ENCODE results near the gene PJA1. TPM values are rescaled to one million over a fixed set of nuclear protein-coding genes. Genes with fewer than 3 reads are reported as not detected.

PJA1 gene
- total and polyA plus RNA-seq, 9 donors = 76.2 to 90.8 (median 82.1) TPM

GRCh38 chrX:69136546-69137331 is 28.5 kb downstream of the PJA1 start:
- DNase-seq = peak; percentile 84
- 26% methylated on average over 28 of the region's 42 CpGs for WGBS (ENCODE audit: insufficient coverage)
- H3K4me1 ChIP-seq (ENCODE audit: control insufficient read depth, insufficient read depth, low read length) = peaks cover 36% of the 10 kb centered on the region
- H3K4me3 ChIP-seq (ENCODE audit: low read length) = peak overlapping the region; percentile 9
- H3K27me3 ChIP-seq (ENCODE audit: control insufficient read depth, insufficient read depth, low read length) = peaks cover 52% of the 10 kb centered on the region
- no peaks in the 10 kb centered on the region for H3K36me3 ChIP-seq (ENCODE audit: control insufficient read depth, insufficient read depth, low read length)
- peak overlapping the region; percentile 91 for H3K27ac ChIP-seq (ENCODE audit: low read length)
- H3K9me3 ChIP-seq (replicated peaks; ENCODE audit: control insufficient read depth, low read depth, low read length) = no peaks in the 10 kb centered on the region

GRCh38 chrX:69133921-69134542 is 31.2 kb downstream of the PJA1 start:
- 13% methylated on average over 4 of the region's 6 CpGs for WGBS (ENCODE audit: insufficient coverage)
- peak; percentile 67 for DNase-seq

GRCh38 chrX:69131886-69132285 is 33.4 kb downstream of the PJA1 start:
- Histone ChIP-seq H3K27me3 (ENCODE audit: control insufficient read depth, insufficient read depth, low read length) (peaks cover 64% of the 10 kb centered on the region), H3K27ac (ENCODE audit: low read length) (no peak overlapping the region), H3K4me1 (ENCODE audit: control insufficient read depth, insufficient read depth, low read length) (peaks cover 35% of the 10 kb centered on the region), H3K9me3 (replicated peaks; ENCODE audit: control insufficient read depth, low read depth, low read length) (no peaks in the 10 kb centered on the region), H3K36me3 (ENCODE audit: control insufficient read depth, insufficient read depth, low read length) (no peaks in the 10 kb centered on the region), H3K4me3 (ENCODE audit: low read length) (no peak overlapping the region)
- DNase-seq = no peak
- WGBS (ENCODE audit: insufficient coverage) = 73% methylated on average over 5 of the region's 5 CpGs

More at GRCh38 chrX:69133921-69134542, 31.2 kb downstream of the PJA1 start:
- H3K4me3 ChIP-seq (ENCODE audit: low read length) = no peak overlapping the region
- no peaks in the 10 kb centered on the region for H3K36me3 ChIP-seq (ENCODE audit: control insufficient read depth, insufficient read depth, low read length)
- H3K27ac ChIP-seq (ENCODE audit: low read length) = no peak overlapping the region
- H3K4me1 ChIP-seq (ENCODE audit: control insufficient read depth, insufficient read depth, low read length) = peaks cover 39% of the 10 kb centered on the region
- H3K27me3 ChIP-seq (ENCODE audit: control insufficient read depth, insufficient read depth, low read length) = peaks cover 68% of the 10 kb centered on the region
- H3K9me3 ChIP-seq (replicated peaks; ENCODE audit: control insufficient read depth, low read depth, low read length) = no peaks in the 10 kb centered on the region

GRCh38 chrX:69130439-69130838 is 34.8 kb downstream of the PJA1 start:
- Histone ChIP-seq H3K36me3 (ENCODE audit: control insufficient read depth, insufficient read depth, low read length) (no peaks in the 10 kb centered on the region), H3K27ac (ENCODE audit: low read length) (no peak overlapping the region), H3K4me3 (ENCODE audit: low read length) (no peak overlapping the region), H3K27me3 (ENCODE audit: control insufficient read depth, insufficient read depth, low read length) (peaks cover 69% of the 10 kb centered on the region), H3K4me1 (ENCODE audit: control insufficient read depth, insufficient read depth, low read length) (peaks cover 24% of the 10 kb centered on the region), H3K9me3 (replicated peaks; ENCODE audit: control insufficient read depth, low read depth, low read length) (no peaks in the 10 kb centered on the region)
- no CpG with 5 or more reads among the region's 2 CpGs for WGBS (ENCODE audit: insufficient coverage)
- peak; percentile 53 for DNase-seq

GRCh38 chrX:69128588-69128987 is 36.7 kb downstream of the PJA1 start:
- Histone ChIP-seq H3K27ac (ENCODE audit: low read length) (peak overlapping the region; percentile 47), H3K4me3 (ENCODE audit: low read length) (no peak overlapping the region), H3K9me3 (replicated peaks; ENCODE audit: control insufficient read depth, low read depth, low read length) (no peaks in the 10 kb centered on the region), H3K4me1 (ENCODE audit: control insufficient read depth, insufficient read depth, low read length) (peaks cover 18% of the 10 kb centered on the region), H3K36me3 (ENCODE audit: control insufficient read depth, insufficient read depth, low read length) (no peaks in the 10 kb centered on the region), H3K27me3 (ENCODE audit: control insufficient read depth, insufficient read depth, low read length) (peaks cover 68% of the 10 kb centered on the region)
- no peak for DNase-seq
- WGBS (ENCODE audit: insufficient coverage) = 19% methylated on average over 25 of the region's 34 CpGs

DNA sequence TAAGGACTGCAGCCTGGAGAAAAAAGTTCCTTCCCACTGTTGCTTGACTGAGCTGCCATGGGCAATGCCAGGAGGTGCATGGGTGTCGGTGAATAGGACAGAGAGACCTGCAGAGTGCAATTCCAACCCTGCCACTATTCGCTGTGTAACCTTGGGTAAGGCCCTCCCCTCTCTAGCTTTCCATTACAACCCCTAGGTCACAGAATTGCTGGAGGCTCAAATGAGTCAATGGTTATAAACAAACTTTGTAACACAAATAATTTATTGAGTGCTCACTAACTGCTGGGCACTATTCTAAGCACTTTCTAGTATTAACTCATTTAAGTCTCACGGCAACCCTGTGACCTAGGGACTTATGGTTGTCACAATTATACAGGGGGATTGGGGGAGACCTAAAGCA is 37.8 kb downstream of the PJA1 start:
- Histone ChIP-seq H3K9me3 (replicated peaks; ENCODE audit: control insufficient read depth, low read depth, low read length) (no peaks in the 10 kb centered on the region), H3K27ac (ENCODE audit: low read length) (no peak overlapping the region), H3K27me3 (ENCODE audit: control insufficient read depth, insufficient read depth, low read length) (peaks cover 67% of the 10 kb centered on the region), H3K4me1 (ENCODE audit: control insufficient read depth, insufficient read depth, low read length) (peaks cover 11% of the 10 kb centered on the region), H3K4me3 (ENCODE audit: low read length) (no peak overlapping the region), H3K36me3 (ENCODE audit: control insufficient read depth, insufficient read depth, low read length) (no peaks in the 10 kb centered on the region)
- no peak for DNase-seq
- WGBS (ENCODE audit: insufficient coverage) = 83% methylated on average over 1 of the region's 3 CpGs

GRCh38 chrX:69126642-69127041 is 38.6 kb downstream of the PJA1 start:
- no peak for DNase-seq
- Histone ChIP-seq H3K27me3 (ENCODE audit: control insufficient read depth, insufficient read depth, low read length) (peaks cover 71% of the 10 kb centered on the region), H3K4me1 (ENCODE audit: control insufficient read depth, insufficient read depth, low read length) (peaks cover 10% of the 10 kb centered on the region), H3K36me3 (ENCODE audit: control insufficient read depth, insufficient read depth, low read length) (no peaks in the 10 kb centered on the region), H3K4me3 (ENCODE audit: low read length) (no peak overlapping the region), H3K27ac (ENCODE audit: low read length) (no peak overlapping the region), H3K9me3 (replicated peaks; ENCODE audit: control insufficient read depth, low read depth, low read length) (no peaks in the 10 kb centered on the region)
- WGBS (ENCODE audit: insufficient coverage) = 85% methylated on average over 4 of the region's 5 CpGs

- 90% methylated on average over 2 of the region's 5 CpGs for WGBS (ENCODE audit: insufficient coverage)
- no peak for DNase-seq
- H3K27me3 ChIP-seq (ENCODE audit: control insufficient read depth, insufficient read depth, low read length) = peaks cover 65% of the 10 kb centered on the region
Observed at GRCh38 chrX:69125094-69125493, 40.2 kb downstream of the PJA1 start.

GRCh38 chrX:69124108-69124507 is 41.1 kb downstream of the PJA1 start:
- no CpG with 5 or more reads among the region's 3 CpGs for WGBS (ENCODE audit: insufficient coverage)
- Histone ChIP-seq H3K9me3 (replicated peaks; ENCODE audit: control insufficient read depth, low read depth, low read length) (no peaks in the 10 kb centered on the region), H3K4me3 (ENCODE audit: low read length) (no peak overlapping the region), H3K27ac (ENCODE audit: low read length) (no peak overlapping the region), H3K27me3 (ENCODE audit: control insufficient read depth, insufficient read depth, low read length) (peaks cover 57% of the 10 kb centered on the region), H3K4me1 (ENCODE audit: control insufficient read depth, insufficient read depth, low read length) (peaks cover 10% of the 10 kb centered on the region), H3K36me3 (ENCODE audit: control insufficient read depth, insufficient read depth, low read length) (no peaks in the 10 kb centered on the region)
- DNase-seq = no peak

More at GRCh38 chrX:69125094-69125493, 40.2 kb downstream of the PJA1 start:
- no peak overlapping the region for H3K27ac ChIP-seq (ENCODE audit: low read length)
- peaks cover 10% of the 10 kb centered on the region for H3K4me1 ChIP-seq (ENCODE audit: control insufficient read depth, insufficient read depth, low read length)
- H3K36me3 ChIP-seq (ENCODE audit: control insufficient read depth, insufficient read depth, low read length) = no peaks in the 10 kb centered on the region
- no peaks in the 10 kb centered on the region for H3K9me3 ChIP-seq (replicated peaks; ENCODE audit: control insufficient read depth, low read depth, low read length)
- no peak overlapping the region for H3K4me3 ChIP-seq (ENCODE audit: low read length)

DNA sequence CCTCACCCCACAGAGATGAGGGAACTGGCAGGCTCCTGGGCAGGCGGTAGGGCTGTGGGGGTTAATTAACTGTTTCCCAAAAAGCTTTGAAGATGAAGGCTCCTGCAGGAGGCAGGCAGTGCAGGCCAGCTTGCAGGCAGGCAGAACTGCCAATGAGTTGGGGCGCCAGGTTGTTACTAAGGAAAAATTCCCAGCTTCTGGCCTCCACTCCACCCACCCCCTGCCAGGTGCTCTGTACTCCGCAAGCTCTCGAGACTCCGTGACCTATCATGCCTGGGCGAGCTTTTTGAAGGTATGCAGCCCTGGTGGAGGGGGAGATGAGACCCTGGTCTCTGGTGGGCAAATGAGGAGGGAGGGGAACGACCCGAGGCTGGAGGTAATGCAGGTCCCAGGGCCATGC is 41.8 kb downstream of the PJA1 start:
- Histone ChIP-seq H3K4me3 (ENCODE audit: low read length) (no peak overlapping the region), H3K4me1 (ENCODE audit: control insufficient read depth, insufficient read depth, low read length) (peaks cover 11% of the 10 kb centered on the region), H3K9me3 (replicated peaks; ENCODE audit: control insufficient read depth, low read depth, low read length) (no peaks in the 10 kb centered on the region), H3K27ac (ENCODE audit: low read length) (no peak overlapping the region), H3K36me3 (ENCODE audit: control insufficient read depth, insufficient read depth, low read length) (no peaks in the 10 kb centered on the region), H3K27me3 (ENCODE audit: control insufficient read depth, insufficient read depth, low read length) (peaks cover 53% of the 10 kb centered on the region)
- DNase-seq = no peak
- WGBS (ENCODE audit: insufficient coverage) = 63% methylated on average over 4 of the region's 8 CpGs

Measured in muscle of leg (tissue), 11 donors.